Neural cell (in vitro differentiated cells): ENCODE measurements around the gene GTF2F2. TPM values are rescaled to one million over a fixed set of nuclear protein-coding genes. Genes with fewer than 3 reads are reported as not detected.

Experiments used
- H2AFZ ChIP-seq: fragments of 200-600, 300-800 bp; sonication (generic), shearing (Covaris generic); 2 replicates; pipeline ENCODE4 v1.6.0; 2014; ENCODE audit warnings: low read depth, mild to moderate bottlenecking, antibody characterized with exemption, low read length, moderate library complexity
- H3F3A ChIP-seq: fragments of 200-600 bp; shearing (Covaris generic); 2 replicates; pipeline ENCODE4 v1.6.1; 2016; ENCODE audit warnings: mild to moderate bottlenecking, moderate library complexity, mixed read lengths, antibody characterized with exemption, low read length; ENCODE audit not compliant: insufficient read depth, poor library complexity, severe bottlenecking
- H3K27ac ChIP-seq: fragments of 200-600, 300-800 bp; sonication (generic), shearing (Covaris generic); 2 replicates; pipeline ENCODE4 v1.5.1; 2014; ENCODE audit warnings: mild to moderate bottlenecking, low read length, moderate library complexity
- H3K27me3 ChIP-seq: fragments of 300-800, 200-600 bp; sonication (generic), shearing (Covaris generic); 2 replicates; pipeline ENCODE4 v1.6.0; 2014; ENCODE audit warnings: mild to moderate bottlenecking, low read depth, low read length, moderate library complexity; ENCODE audit not compliant: insufficient read depth
- H3K36me3 ChIP-seq: fragments of 300-800, 200-600 bp; sonication (generic), shearing (Covaris generic); 2 replicates; pipeline ENCODE4 v1.5.1; 2014; ENCODE audit warnings: mild to moderate bottlenecking, antibody characterized with exemption, low read length, moderate library complexity; ENCODE audit not compliant: insufficient read depth
- H3K4me2 ChIP-seq: fragments of 300-800, 200-600 bp; sonication (generic), shearing (Covaris generic); 2 replicates; pipeline ENCODE4 v1.6.0; 2014; ENCODE audit warnings: mild to moderate bottlenecking, low read length
- H3K4me3 ChIP-seq: fragments of 300-800, 200-600 bp; sonication (generic), shearing (Covaris generic); 2 replicates; pipeline ENCODE4 v1.5.1; 2014; ENCODE audit warnings: mild to moderate bottlenecking, low read length, moderate library complexity
- H3K79me2 ChIP-seq: fragments of 200-600 bp; shearing (Covaris generic); replicated peaks from 2 replicates; pipeline ENCODE4 v1.6.0; 2014; ENCODE audit warnings: mild to moderate bottlenecking, low read length, moderate library complexity; ENCODE audit not compliant: insufficient read depth
- H3K9ac ChIP-seq: fragments of 300-800, 200-600 bp; sonication (generic), shearing (Covaris generic); 2 replicates; pipeline ENCODE4 v1.6.1; 2016; ENCODE audit warnings: mild to moderate bottlenecking, low read length, mixed read lengths
- H3K9me2 ChIP-seq: fragments of 200-600 bp; shearing (Covaris generic); 2 replicates; pipeline ENCODE4 v1.6.1; 2016; ENCODE audit warnings: mild to moderate bottlenecking, low read length, mixed read lengths; ENCODE audit not compliant: insufficient read depth
- H3K9me3 ChIP-seq: fragments of 200-600, 300-800 bp; sonication (generic), shearing (Covaris generic); 2 replicates; pipeline ENCODE4 v1.6.1; 2016; ENCODE audit warnings: mild to moderate bottlenecking, mixed run types, low read length, moderate library complexity, mixed read lengths
- H4K20me1 ChIP-seq: fragments of 200-600 bp; shearing (Covaris generic); 2 replicates; pipeline ENCODE4 v1.6.1; 2016; ENCODE audit warnings: mild to moderate bottlenecking, mixed run types; ENCODE audit not compliant: insufficient read depth
- CTCF ChIP-seq: fragments of 450-650 bp; IDR thresholded peaks from 2 replicates; pipeline ENCODE4 v1.5.1; 2014; ENCODE audit warnings: antibody characterized with exemption, mild to moderate bottlenecking, moderate library complexity; ENCODE audit not compliant: poor library complexity, severe bottlenecking
- EP300 ChIP-seq: fragments of 450-650 bp; conservative IDR thresholded peaks from 2 replicates; pipeline ENCODE4 v1.6.1; 2014; ENCODE audit warnings: antibody characterized with exemption, mild to moderate bottlenecking, moderate library complexity; ENCODE audit not compliant: poor library complexity, severe bottlenecking
- EZH2 ChIP-seq: fragments of 200-600, 300-800 bp; shearing (Covaris generic), sonication (generic); IDR thresholded peaks from 2 replicates; pipeline ENCODE4 v1.6.1; 2014; ENCODE audit warnings: antibody characterized with exemption, low read length, borderline replicate concordance, mild to moderate bottlenecking; ENCODE audit not compliant: insufficient read depth, poor library complexity, severe bottlenecking
- MXI1 ChIP-seq: fragments of 450-650 bp; conservative IDR thresholded peaks from 2 replicates; pipeline ENCODE4 v1.6.1; 2014; ENCODE audit warnings: antibody characterized with exemption, mild to moderate bottlenecking; ENCODE audit not compliant: poor library complexity, severe bottlenecking
- POLR2AphosphoS5 ChIP-seq: IDR thresholded peaks from 2 replicates; pipeline ENCODE4 v1.6.1; 2012
- RAD21 ChIP-seq: fragments of 450-650 bp; conservative IDR thresholded peaks from 2 replicates; pipeline ENCODE4 v1.6.1; 2014; ENCODE audit warnings: antibody characterized with exemption, mild to moderate bottlenecking, moderate library complexity
- REST ChIP-seq: IDR thresholded peaks from 2 replicates; pipeline ENCODE4 v1.6.1; 2012; ENCODE audit warnings: borderline replicate concordance
- SMC3 ChIP-seq: fragments of 450-650 bp; conservative IDR thresholded peaks from 2 replicates; pipeline ENCODE4 v1.6.1; 2014; ENCODE audit warnings: antibody characterized with exemption, mild to moderate bottlenecking, moderate library complexity; ENCODE audit not compliant: poor library complexity
- TAF1 ChIP-seq: IDR thresholded peaks from 2 replicates; pipeline ENCODE4 v1.6.1; 2012; ENCODE audit warnings: low read depth
- polyA plus RNA-seq: library from polyadenylated mRNA; depleted of rRNA; stranded (reverse); fragments of >200 nt; gene quantifications from 2 replicates; pipeline ENCODE4 v1.2.3, GENCODE V29; 2014

Gene GTF2F2
- polyA plus RNA-seq, 1 donor from 2014 or later = 29.6 TPM

- no peak overlapping the region for H3K9ac ChIP-seq
- no peak overlapping the region for H3K4me2 ChIP-seq
- no peaks in the 10 kb centered on the region for H3K79me2 ChIP-seq
- H3K9me3 ChIP-seq = no peaks in the 10 kb centered on the region
- H3K36me3 ChIP-seq = no peaks in the 10 kb centered on the region
- no peaks in the 10 kb centered on the region for H3F3A ChIP-seq
- TF ChIP-seq MXI1 (no peak), RAD21 (no peak), EZH2 (no peak), EP300 (no peak), REST (no peak), SMC3 (no peak), POLR2AphosphoS5 (no peak), CTCF (no peak)
- no peaks in the 10 kb centered on the region for H3K27me3 ChIP-seq
- H4K20me1 ChIP-seq = no peaks in the 10 kb centered on the region
- H3K4me3 ChIP-seq = no peak overlapping the region
- no peak overlapping the region for H2AFZ ChIP-seq
- H3K27ac ChIP-seq = no peak overlapping the region
- no peaks in the 10 kb centered on the region for H3K9me2 ChIP-seq
Measured at GRCh38 chr13:45314822-45315221, 194.5 kb downstream of the GTF2F2 start.

- no peak overlapping the region for H2AFZ ChIP-seq
- H4K20me1 ChIP-seq = no peaks in the 10 kb centered on the region
- no peaks in the 10 kb centered on the region for H3K9me2 ChIP-seq
- H3K9ac ChIP-seq = no peak overlapping the region
- H3F3A ChIP-seq = no peaks in the 10 kb centered on the region
- no peaks in the 10 kb centered on the region for H3K79me2 ChIP-seq
- H3K4me3 ChIP-seq = no peak overlapping the region
- no peaks in the 10 kb centered on the region for H3K27me3 ChIP-seq
- no peaks in the 10 kb centered on the region for H3K36me3 ChIP-seq
- H3K9me3 ChIP-seq = no peaks in the 10 kb centered on the region
- TF ChIP-seq POLR2AphosphoS5 = no peak
- TF ChIP-seq RAD21 = no peak
- no peak for TF ChIP-seq EZH2
- TF ChIP-seq MXI1 = no peak
- no peak for TF ChIP-seq SMC3
- no peak for TF ChIP-seq CTCF
- TF ChIP-seq EP300 = no peak
- no peak for TF ChIP-seq TAF1
- TF ChIP-seq REST = no peak
- H3K4me2 ChIP-seq = no peak overlapping the region
- H3K27ac ChIP-seq = no peak overlapping the region
Measured at GRCh38 chr13:45315520-45316167, 195.3 kb downstream of the GTF2F2 start.
